ENCODE results near the gene CBY1. TPM values are rescaled to one million over a fixed set of nuclear protein-coding genes. Genes with fewer than 3 reads are reported as not detected.

Gene CBY1
- total and polyA plus RNA-seq, 2 donors (not counting 1 experiment from before 2014, with no cell fraction given): 14.5 to 42.3 TPM

DNA sequence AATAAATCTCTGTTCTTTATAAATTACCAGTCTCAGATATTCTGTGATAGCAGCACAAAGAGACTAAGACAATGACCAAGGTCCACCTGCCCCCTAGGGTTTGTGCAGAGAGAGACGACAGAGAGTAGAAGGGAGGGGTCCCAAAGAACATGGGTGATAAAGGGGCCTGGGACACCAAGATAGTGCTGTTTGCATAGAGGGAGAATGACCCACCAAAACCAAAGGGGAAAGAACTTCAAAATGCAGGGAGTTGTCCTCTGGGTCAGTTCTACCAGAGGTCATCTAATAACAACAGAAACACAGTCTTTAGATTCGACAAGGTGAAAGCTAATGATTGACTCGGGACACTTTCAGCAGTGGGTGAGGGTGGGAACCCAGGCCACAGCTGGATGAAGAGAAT lies 23.9 kb upstream of the CBY1 start:
- Histone ChIP-seq H3K36me3 (ENCODE audit: control insufficient read depth, insufficient read depth, low read length) (no peaks in the 10 kb centered on the region), H3K4me3 (replicated peaks in 1 of 4; ENCODE audit: control extremely low read depth in 1 of 4, insufficient read depth in 1 of 4, low read depth in 3 of 4, low read length in 4 of 4) (no peak overlapping the region), H3K27ac (ENCODE audit: insufficient read depth, low read length) (no peak overlapping the region), H2AFZ (ENCODE audit: low read length) (no peak overlapping the region), H4K20me1 (ENCODE audit: control insufficient read depth, extremely low read depth, insufficient read depth, low read length) (no peaks in the 10 kb centered on the region), H3K27me3 (ENCODE audit: control insufficient read depth, insufficient read depth, low read length) (no peaks in the 10 kb centered on the region), H3K4me2 (ENCODE audit: extremely low read depth, insufficient read depth, low read length) (no peak overlapping the region), H3K9me3 (ENCODE audit: control insufficient read depth, insufficient read depth, low read depth, low read length) (no peaks in the 10 kb centered on the region), H3K9ac (ENCODE audit: insufficient read depth, low read length) (no peak overlapping the region), H3K4me1 (ENCODE audit: control insufficient read depth, extremely low read depth, insufficient read depth, low read length) (no peaks in the 10 kb centered on the region), H3K79me2 (ENCODE audit: control insufficient read depth, insufficient read depth, low read length) (no peaks in the 10 kb centered on the region)
- TF ChIP-seq CTCF (conservative IDR thresholded peaks at IDR 0.05 in 1 of 2, IDR thresholded peaks at IDR 0.05 in 1 of 2; ENCODE audit: low read depth in 1 of 2, low read length in 2 of 2) (no peak), EZH2 (IDR thresholded peaks at IDR 0.05; ENCODE audit: low read length, missing control alignments) (no peak)
- no peak for DNase-seq (ENCODE audit: low read depth in 2 of 2)

DNA sequence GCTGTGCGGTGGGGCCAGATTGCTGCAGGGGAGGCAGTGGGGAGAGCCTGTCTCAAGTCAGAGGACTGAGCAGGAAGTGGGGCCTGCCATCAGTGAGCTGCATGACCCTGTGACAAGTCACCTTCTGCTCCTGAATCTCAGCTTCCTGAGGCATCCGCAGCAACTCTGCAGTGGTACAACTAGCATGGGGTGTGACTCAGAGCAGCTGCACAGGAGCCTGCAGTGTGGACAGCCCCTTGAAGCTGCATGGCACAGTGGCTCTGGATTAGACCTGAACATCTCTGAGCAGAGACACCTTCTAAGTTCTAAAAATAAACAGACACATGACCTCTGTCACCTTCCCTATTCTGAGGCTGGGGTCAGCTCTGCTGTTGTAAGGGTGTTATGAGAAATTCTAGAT lies 18.2 kb upstream of the CBY1 start:
- Histone ChIP-seq H3K4me2 (ENCODE audit: extremely low read depth, insufficient read depth, low read length) (no peak overlapping the region), H3K4me3 (replicated peaks in 1 of 4; ENCODE audit: control extremely low read depth in 1 of 4, insufficient read depth in 1 of 4, low read depth in 3 of 4, low read length in 4 of 4) (no peak overlapping the region), H3K36me3 (ENCODE audit: control insufficient read depth, insufficient read depth, low read length) (no peaks in the 10 kb centered on the region), H3K27ac (ENCODE audit: insufficient read depth, low read length) (no peak overlapping the region), H3K4me1 (ENCODE audit: control insufficient read depth, extremely low read depth, insufficient read depth, low read length) (no peaks in the 10 kb centered on the region), H4K20me1 (ENCODE audit: control insufficient read depth, extremely low read depth, insufficient read depth, low read length) (no peaks in the 10 kb centered on the region), H3K9me3 (ENCODE audit: control insufficient read depth, insufficient read depth, low read depth, low read length) (no peaks in the 10 kb centered on the region), H3K9ac (ENCODE audit: insufficient read depth, low read length) (no peak overlapping the region), H3K79me2 (ENCODE audit: control insufficient read depth, insufficient read depth, low read length) (no peaks in the 10 kb centered on the region), H2AFZ (ENCODE audit: low read length) (no peak overlapping the region), H3K27me3 (ENCODE audit: control insufficient read depth, insufficient read depth, low read length) (no peaks in the 10 kb centered on the region)
- DNase-seq (ENCODE audit: low read depth in 2 of 2): peak in 1 of 2 donors; percentile 10
- TF ChIP-seq EZH2 (IDR thresholded peaks at IDR 0.05; ENCODE audit: low read length, missing control alignments) (no peak), CTCF (conservative IDR thresholded peaks at IDR 0.05 in 1 of 2, IDR thresholded peaks at IDR 0.05 in 1 of 2; ENCODE audit: low read depth in 1 of 2, low read length in 2 of 2) (no peak)

DNA sequence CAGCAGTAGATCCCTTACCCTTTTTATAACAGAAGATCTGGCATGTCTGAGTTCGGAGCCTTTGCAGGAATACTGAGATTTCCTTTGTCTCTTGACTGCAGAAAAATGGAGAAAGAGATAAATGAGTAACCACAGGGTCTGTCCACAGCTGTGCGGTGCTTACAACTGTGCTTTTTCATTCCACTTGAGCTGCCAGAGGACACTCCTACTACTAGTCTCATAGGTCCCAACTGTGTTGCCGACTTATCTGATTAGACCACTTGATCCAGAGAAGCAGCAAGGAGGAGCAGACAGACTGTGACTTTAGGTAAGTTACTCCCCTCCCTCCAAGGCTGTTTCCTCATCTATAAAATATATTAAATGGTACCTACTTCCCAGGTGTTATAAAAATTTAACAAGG lies 17.7 kb upstream of the CBY1 start:
- Histone ChIP-seq H2AFZ (ENCODE audit: low read length) (no peak overlapping the region), H3K4me1 (ENCODE audit: control insufficient read depth, extremely low read depth, insufficient read depth, low read length) (no peaks in the 10 kb centered on the region), H4K20me1 (ENCODE audit: control insufficient read depth, extremely low read depth, insufficient read depth, low read length) (no peaks in the 10 kb centered on the region), H3K27me3 (ENCODE audit: control insufficient read depth, insufficient read depth, low read length) (no peaks in the 10 kb centered on the region), H3K9me3 (ENCODE audit: control insufficient read depth, insufficient read depth, low read depth, low read length) (no peaks in the 10 kb centered on the region), H3K4me2 (ENCODE audit: extremely low read depth, insufficient read depth, low read length) (no peak overlapping the region), H3K9ac (ENCODE audit: insufficient read depth, low read length) (no peak overlapping the region), H3K79me2 (ENCODE audit: control insufficient read depth, insufficient read depth, low read length) (no peaks in the 10 kb centered on the region), H3K27ac (ENCODE audit: insufficient read depth, low read length) (no peak overlapping the region), H3K4me3 (replicated peaks in 1 of 4; ENCODE audit: control extremely low read depth in 1 of 4, insufficient read depth in 1 of 4, low read depth in 3 of 4, low read length in 4 of 4) (no peak overlapping the region), H3K36me3 (ENCODE audit: control insufficient read depth, insufficient read depth, low read length) (no peaks in the 10 kb centered on the region)
- DNase-seq (ENCODE audit: low read depth in 2 of 2): peak in 1 of 2 donors; percentile 52
- TF ChIP-seq CTCF (conservative IDR thresholded peaks at IDR 0.05 in 1 of 2, IDR thresholded peaks at IDR 0.05 in 1 of 2; ENCODE audit: low read depth in 1 of 2, low read length in 2 of 2): no peak
- TF ChIP-seq EZH2 (IDR thresholded peaks at IDR 0.05; ENCODE audit: low read length, missing control alignments): no peak

Measured in fibroblast of lung (primary cell).